Upper lobe of left lung (tissue), 6 donors: ENCODE measurements around the gene SCLY. TPM values are rescaled to one million over a fixed set of nuclear protein-coding genes. Genes with fewer than 3 reads are reported as not detected.
A peak's percentile ranks its signal among the peaks of the same experiment; 100 is the strongest.

Experiments
- ATAC-seq, 2 donors: fragments of 200-7000 bp; cut with Tn5 transposase; one replicate each; pipeline ENCODE4 v1.9.1; 2022; ENCODE audit warnings: mild to moderate bottlenecking in 2 of 2, moderate library complexity in 2 of 2; ENCODE audit not compliant: low FRiP score in 2 of 2
- DNase-seq, 2 donors: peaks; one replicate each; pipeline ENCODE4 v3.0.0-alpha.2; 2019 to 2020
- H3K27ac ChIP-seq, 4 donors: fragments of 200-600 bp; sonication (generic); one replicate each; pipeline ENCODE4 v1.5.1; 2016 to 2019
- H3K27me3 ChIP-seq, 4 donors: fragments of 200-600 bp; sonication (generic); one replicate each; pipeline ENCODE4 v1.5.1; 2017 to 2019
- H3K36me3 ChIP-seq, 4 donors: fragments of 200-600 bp; sonication (generic); one replicate each; pipeline ENCODE4 v1.5.1; 2016 to 2019
- H3K4me1 ChIP-seq, 4 donors: fragments of 200-600 bp; sonication (generic); one replicate each; pipeline ENCODE4 v1.5.1; 2018 to 2019
- H3K4me3 ChIP-seq, 4 donors: fragments of 200-600 bp; sonication (generic); one replicate each; pipeline ENCODE4 v1.5.1; 2017 to 2019; ENCODE audit warnings: mild to moderate bottlenecking in 2 of 4, moderate library complexity in 1 of 4
- H3K9me3 ChIP-seq, 4 donors: fragments of 200-600 bp; sonication (generic); one replicate each; pipeline ENCODE4 v1.5.1; 2018 to 2019
- CTCF ChIP-seq, 6 experiments: fragments of 450-650 bp in 4 of 6; fragments of 200-600 bp in 2 of 6; sonication (generic) in 2 of 6; IDR thresholded peaks; one replicate each; pipeline ENCODE4 v1.5.1; 2016 to 2019; ENCODE audit warnings: antibody characterized with exemption in 6 of 6
- EP300 ChIP-seq, 4 donors: sonication (generic); formaldehyde crosslinking; IDR thresholded peaks; one replicate each; pipeline ENCODE4 v1.5.1; 2017; ENCODE audit warnings: antibody characterized with exemption in 4 of 4, control low read depth in 2 of 4
- POLR2A ChIP-seq, 4 donors: fragments of 450-650 bp; IDR thresholded peaks; one replicate each; pipeline ENCODE4 v1.5.1; 2016 to 2017; ENCODE audit warnings: antibody characterized with exemption in 4 of 4, mild to moderate bottlenecking in 2 of 4
- POLR2AphosphoS5 ChIP-seq, 2 donors: sonication (generic); formaldehyde crosslinking; IDR thresholded peaks; one replicate each; pipeline ENCODE4 v1.5.1; 2017; ENCODE audit warnings: antibody characterized with exemption in 2 of 2
- WGBS, 2 donors: methylation state at CpG; one replicate each; pipeline ENCODE4 v1.1.5; 2017 to 2018; 5-methylcytosine and 5-hydroxymethylcytosine counted together
- total RNA-seq, 6 donors: library from RNA; depleted of rRNA in 4 of 6; stranded (reverse); fragments of >200 nt in 4 of 6; gene quantifications; one replicate each; pipeline versions ENCODE4 v1.1.0 to v1.2.1, GENCODE V29; 2016 to 2021
- donor health status: DM: no; HTN: no; CAD: no; lungs with moderate emphysema.
- donor health status: DM: no; HTN: yes; CAD: no; lungs with severe emphysema.

The SCLY gene
- total RNA-seq, 6 donors from 2014 or later: 9.4 to 19.9 (median 11.1) TPM

GRCh38 chr2:238061315-238062202 is 758 bp downstream of the SCLY start:
- DNase-seq (peak in 1 of 2 donors; percentile 34), ATAC-seq (no peak)
- Histone ChIP-seq H3K4me1 (peaks cover 10 to 17% (median 11%) of the 10 kb centered on the region in 4 donors), H3K27ac (peak overlapping the region; percentile 85 to 97 (median 90)), H3K36me3 (peaks cover 0 to 21% (median 6%) of the 10 kb centered on the region in 4 donors), H3K9me3 (no peaks in the 10 kb centered on the region), H3K4me3 (peak overlapping the region; percentile 75 to 98 (median 84)), H3K27me3 (no peaks in the 10 kb centered on the region)
- TF ChIP-seq EP300 (IDR thresholded peaks at IDR 0.05): no peak
- TF ChIP-seq CTCF (IDR thresholded peaks at IDR 0.05): no peak
- TF ChIP-seq POLR2A (IDR thresholded peaks at IDR 0.05): no peak
- no peak for TF ChIP-seq POLR2AphosphoS5 (IDR thresholded peaks at IDR 0.05)
- WGBS, 2 donors: 5 to 6% methylated on average over 24 to 29 of the region's 29 CpGs

GRCh38 chr2:238063414-238064189 is 2.8 kb downstream of the SCLY start:
- 94 to 97% methylated on average over 8 of the region's 8 CpGs for WGBS, 2 donors
- Histone ChIP-seq H3K4me1 (peaks cover 10 to 17% (median 11%) of the 10 kb centered on the region in 4 donors), H3K27ac (no peak overlapping the region), H3K36me3 (peaks cover 5 to 35% (median 7%) of the 10 kb centered on the region in 4 donors), H3K9me3 (no peaks in the 10 kb centered on the region), H3K27me3 (no peaks in the 10 kb centered on the region), H3K4me3 (no peak overlapping the region)
- no peak for TF ChIP-seq POLR2AphosphoS5 (IDR thresholded peaks at IDR 0.05)
- no peak for TF ChIP-seq POLR2A (IDR thresholded peaks at IDR 0.05)
- no peak for TF ChIP-seq EP300 (IDR thresholded peaks at IDR 0.05)
- no peak for TF ChIP-seq CTCF (IDR thresholded peaks at IDR 0.05)
- no peak for DNase-seq
- ATAC-seq: no peak

- no peak for ATAC-seq
- no peak for DNase-seq
- Histone ChIP-seq H3K4me3 (no peak overlapping the region), H3K27ac (no peak overlapping the region), H3K36me3 (peaks cover 9 to 43% (median 11%) of the 10 kb centered on the region in 4 donors), H3K4me1 (peaks cover 10 to 17% (median 11%) of the 10 kb centered on the region in 4 donors), H3K27me3 (no peaks in the 10 kb centered on the region), H3K9me3 (no peaks in the 10 kb centered on the region)
- WGBS, 2 donors: 87 to 93% methylated on average over 7 of the region's 7 CpGs
- TF ChIP-seq CTCF (IDR thresholded peaks at IDR 0.05) (no peak), EP300 (IDR thresholded peaks at IDR 0.05) (no peak), POLR2AphosphoS5 (IDR thresholded peaks at IDR 0.05) (no peak), POLR2A (IDR thresholded peaks at IDR 0.05) (no peak)
Observed at GRCh38 chr2:238064376-238064775, 3.6 kb downstream of the SCLY start.

- WGBS, 2 donors: 86% methylated on average over 18 of the region's 18 CpGs
- DNase-seq (no peak), ATAC-seq (no peak)
- no peak overlapping the region for H3K4me3 ChIP-seq
- no peaks in the 10 kb centered on the region for H3K9me3 ChIP-seq
- H3K27me3 ChIP-seq: no peaks in the 10 kb centered on the region
- peaks cover 9 to 49% (median 15%) of the 10 kb centered on the region in 4 donors for H3K36me3 ChIP-seq
- H3K27ac ChIP-seq: no peak overlapping the region
- TF ChIP-seq EP300 (IDR thresholded peaks at IDR 0.05) (no peak), POLR2AphosphoS5 (IDR thresholded peaks at IDR 0.05) (no peak), POLR2A (IDR thresholded peaks at IDR 0.05) (no peak)
- H3K4me1 ChIP-seq: peaks cover 5 to 12% (median 9%) of the 10 kb centered on the region in 4 donors
Observed at GRCh38 chr2:238065071-238065846, 4.5 kb downstream of the SCLY start.
